Ecto neural progenitor cell (in vitro differentiated cells): ENCODE measurements around the gene TRAPPC2.
"Not testable (repeated sequence)": the region's sequence is repeated elsewhere in the genome, so short reads cannot be mapped to it uniquely, and the experiment has no call there.

ENCODE experiments used
- DNase-seq: peaks from one replicate; pipeline ENCODE4 v3.0.0-alpha.2; 2018; ENCODE audit warnings: low spot score

Gene TRAPPC2

GRCh38 chrX:13747836-13748235 is 13.4 kb upstream of the TRAPPC2 start:
- no peak for DNase-seq

- DNase-seq: no peak
Observed at GRCh38 chrX:13742397-13743176, 8.2 kb upstream of the TRAPPC2 start.

- no peak for DNase-seq
Observed at GRCh38 chrX:13741695-13742094, 7.3 kb upstream of the TRAPPC2 start.

GRCh38 chrX:13733506-13733905 is 914 bp downstream of the TRAPPC2 start:
- no peak for DNase-seq

GRCh38 chrX:13732246-13733067 is 2.0 kb downstream of the TRAPPC2 start:
- no peak for DNase-seq

GRCh38 chrX:13730523-13730922 is 3.9 kb downstream of the TRAPPC2 start:
- DNase-seq: not testable (repeated sequence)

- DNase-seq: not testable (repeated sequence)
Observed at GRCh38 chrX:13726583-13726982, 7.8 kb downstream of the TRAPPC2 start.

GRCh38 chrX:13724878-13725277 is 9.5 kb downstream of the TRAPPC2 start:
- not testable (repeated sequence) for DNase-seq

- no peak for DNase-seq
Observed at GRCh38 chrX:13721819-13722519, 12.5 kb downstream of the TRAPPC2 start.

- DNase-seq: no peak
Observed at GRCh38 chrX:13721371-13721770, 13.0 kb downstream of the TRAPPC2 start.

GRCh38 chrX:13719192-13719856 is 15.1 kb downstream of the TRAPPC2 start:
- no peak for DNase-seq

- no peak for DNase-seq
Observed at GRCh38 chrX:13717700-13718472, 16.5 kb downstream of the TRAPPC2 start.

GRCh38 chrX:13716905-13717304 is 17.5 kb downstream of the TRAPPC2 start:
- no peak for DNase-seq

- DNase-seq: no peak
Observed at GRCh38 chrX:13716455-13716854, 18.0 kb downstream of the TRAPPC2 start.

GRCh38 chrX:13711141-13711540 is 23.3 kb downstream of the TRAPPC2 start:
- DNase-seq: no peak

- DNase-seq: no peak
Observed at GRCh38 chrX:13703589-13703988, 30.8 kb downstream of the TRAPPC2 start.

- no peak for DNase-seq
Observed at GRCh38 chrX:13703135-13703534, 31.3 kb downstream of the TRAPPC2 start.

- no peak for DNase-seq
Observed at GRCh38 chrX:13702111-13702789, 32.2 kb downstream of the TRAPPC2 start.

GRCh38 chrX:13700380-13700779 is 34.0 kb downstream of the TRAPPC2 start:
- DNase-seq: no peak

- DNase-seq: no peak
Observed at GRCh38 chrX:13699183-13699826, 35.1 kb downstream of the TRAPPC2 start.
